OCI-LY7 (cell line): Measurements from ENCODE around the gene QKI. TPM values are rescaled to one million over a fixed set of nuclear protein-coding genes. Genes with fewer than 3 reads are reported as not detected.

Experiments used
- BruUV-seq: library from RNA; stranded (reverse); fragments of 400-500 nt; replicated peaks from 2 replicates; lab custom pipeline; 2021; lab: Mats Ljungman, UMichigan
- CTCF ChIA-PET: fragments of 300-600 bp; sonication (Branson Sonifier 250); formaldehyde crosslinking; loops from one replicate; lab custom pipeline; 2022; ENCODE audit warnings: antibody characterized with exemption; ENCODE audit not compliant: unreplicated experiment; lab: Charles Lee
- POLR2A ChIA-PET: fragments of 300-600 bp; sonication (Branson Sonifier 250); formaldehyde crosslinking; loops from one replicate; lab custom pipeline; 2022; ENCODE audit warnings: antibody characterized with exemption; lab: Charles Lee
- DNase-seq: peaks from one replicate; pipeline ENCODE4 v3.0.0-alpha.2; 2015; ENCODE audit warnings: low spot score
- H2AFZ ChIP-seq: fragments of 200-600 bp; sonication (generic), shearing (Covaris generic); 2 replicates; pipeline ENCODE4 v1.6.1; 2014; ENCODE audit warnings: mild to moderate bottlenecking, antibody characterized with exemption, low read length, moderate library complexity
- H3K27ac ChIP-seq: fragments of 200-600 bp; sonication (generic); 2 replicates; pipeline ENCODE4 v1.5.1; 2014; ENCODE audit warnings: mixed run types, low read depth, mild to moderate bottlenecking, moderate library complexity, low read length, inconsistent platforms; ENCODE audit not compliant: poor library complexity, severe bottlenecking
- H3K36me3 ChIP-seq: fragments of 200-600 bp; sonication (generic); 2 replicates; pipeline ENCODE4 v1.6.1; 2014; ENCODE audit warnings: mild to moderate bottlenecking, antibody characterized with exemption, low read length, moderate library complexity, mixed read lengths; ENCODE audit not compliant: insufficient read depth
- H3K4me1 ChIP-seq: fragments of 200-600 bp; sonication (generic); 2 replicates; pipeline ENCODE4 v1.5.1; 2014; ENCODE audit warnings: mild to moderate bottlenecking, low read length; ENCODE audit not compliant: insufficient read depth, poor library complexity, severe bottlenecking
- H3K4me2 ChIP-seq: fragments of 200-600 bp; sonication (generic); 2 replicates; pipeline ENCODE4 v1.6.1; 2014; ENCODE audit warnings: mild to moderate bottlenecking, low read length
- H3K4me3 ChIP-seq: fragments of 200-600 bp; sonication (generic); 2 replicates; pipeline ENCODE4 v1.5.1; 2014; ENCODE audit warnings: mild to moderate bottlenecking, low read depth, low read length; ENCODE audit not compliant: poor library complexity, severe bottlenecking
- H3K79me2 ChIP-seq: fragments of 200-600 bp; sonication (generic); 2 replicates; pipeline ENCODE4 v1.6.1; 2016; ENCODE audit warnings: low read depth, mild to moderate bottlenecking, low read length, moderate library complexity, mixed read lengths; ENCODE audit not compliant: insufficient read depth
- H3K9me2 ChIP-seq: fragments of 200-600 bp; sonication (generic); 2 replicates; pipeline ENCODE4 v1.6.1; 2016; ENCODE audit warnings: mild to moderate bottlenecking, low read length, mixed read lengths; ENCODE audit not compliant: insufficient read depth
- H3K9me3 ChIP-seq: fragments of 200-600 bp; sonication (generic); 2 replicates; pipeline ENCODE4 v1.6.1; 2014; ENCODE audit warnings: mild to moderate bottlenecking, mixed run types, low read length, mixed read lengths
- H4K20me1 ChIP-seq: fragments of 200-600 bp; sonication (generic); 2 replicates; pipeline ENCODE4 v1.6.1; 2014; ENCODE audit warnings: mild to moderate bottlenecking, antibody characterized with exemption, low read length, moderate library complexity, mixed read lengths; ENCODE audit not compliant: insufficient read depth
- EZH2phosphoT487 ChIP-seq: fragments of 200-600 bp; sonication (generic); IDR thresholded peaks from 2 replicates; pipeline ENCODE4 v1.6.1; 2018; ENCODE audit warnings: low read depth, borderline replicate concordance, mild to moderate bottlenecking, mixed run types, antibody characterized with exemption, low read length, moderate library complexity, mixed read lengths
- intact Hi-C: fragments of 100-400 bp; cut with micrococcal nuclease; formaldehyde crosslinking; loops from one replicate; pipeline ENCODE4 v1.10.0; 2022; ENCODE audit not compliant: unreplicated experiment
- total RNA-seq, 2 experiments: library from RNA; depleted of rRNA in 1 of 2; stranded (reverse); fragments of >200 nt in 1 of 2; shearing (Covaris generic) in 1 of 2; gene quantifications; 2 replicates each; pipeline ENCODE4 v1.2.3, GENCODE V29; 2014 to 2022
- TF ChIP-seq, protein P1 (sequence below): fragments of 200-600 bp; sonication (generic); conservative IDR thresholded peaks from 2 replicates; pipeline ENCODE4 v1.5.1; 2014; ENCODE audit warnings: mild to moderate bottlenecking, antibody characterized with exemption, low read length, moderate library complexity, mixed read lengths

Gene QKI
- total RNA-seq, 2 experiments from 2014 or later: 55.4 to 74.5 TPM

DNA sequence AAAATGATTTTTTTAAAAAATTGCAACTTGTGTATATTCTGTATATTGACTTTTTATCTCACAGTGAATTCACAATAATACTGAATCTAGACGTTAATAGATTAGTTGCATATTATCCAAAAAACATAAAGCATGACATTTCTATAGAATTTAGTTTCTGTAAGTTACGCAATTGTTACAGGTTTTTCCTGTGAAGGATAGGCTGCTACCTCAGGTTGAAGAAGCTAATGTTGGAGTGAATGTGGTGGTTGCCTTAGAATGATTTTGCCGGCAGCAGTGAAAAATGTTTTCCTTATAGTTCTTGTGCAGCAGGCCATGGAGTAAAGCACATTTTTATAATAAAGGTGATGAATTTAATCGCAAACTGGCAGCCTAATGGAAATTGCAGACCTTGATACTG, 20.5 kb downstream of the QKI start:
- Histone ChIP-seq H3K27ac (no peak overlapping the region), H3K4me1 (no peaks in the 10 kb centered on the region), H3K4me2 (no peak overlapping the region), H2AFZ (no peak overlapping the region), H3K36me3 (no peaks in the 10 kb centered on the region), H3K9me3 (no peaks in the 10 kb centered on the region), H4K20me1 (peaks cover 12% of the 10 kb centered on the region; the same call in 1 of the 2 replicates), H3K4me3 (no peak overlapping the region), H3K9me2 (no peaks in the 10 kb centered on the region), H3K79me2 (peaks cover 49% of the 10 kb centered on the region)
- no TSS peak for BruUV-seq
- POLR2A ChIA-PET: interaction anchor here (0.5 kb wide), 1 partner anchor 8 kb away, joined by 4 read pairs; no protein-coding TSS in a partner anchor
- intact Hi-C loops: no loop called here
- DNase-seq: no peak
- CTCF ChIA-PET: no interaction called here
- no peak for TF ChIP-seq EZH2phosphoT487
- TF ChIP-seq, protein P1, sequence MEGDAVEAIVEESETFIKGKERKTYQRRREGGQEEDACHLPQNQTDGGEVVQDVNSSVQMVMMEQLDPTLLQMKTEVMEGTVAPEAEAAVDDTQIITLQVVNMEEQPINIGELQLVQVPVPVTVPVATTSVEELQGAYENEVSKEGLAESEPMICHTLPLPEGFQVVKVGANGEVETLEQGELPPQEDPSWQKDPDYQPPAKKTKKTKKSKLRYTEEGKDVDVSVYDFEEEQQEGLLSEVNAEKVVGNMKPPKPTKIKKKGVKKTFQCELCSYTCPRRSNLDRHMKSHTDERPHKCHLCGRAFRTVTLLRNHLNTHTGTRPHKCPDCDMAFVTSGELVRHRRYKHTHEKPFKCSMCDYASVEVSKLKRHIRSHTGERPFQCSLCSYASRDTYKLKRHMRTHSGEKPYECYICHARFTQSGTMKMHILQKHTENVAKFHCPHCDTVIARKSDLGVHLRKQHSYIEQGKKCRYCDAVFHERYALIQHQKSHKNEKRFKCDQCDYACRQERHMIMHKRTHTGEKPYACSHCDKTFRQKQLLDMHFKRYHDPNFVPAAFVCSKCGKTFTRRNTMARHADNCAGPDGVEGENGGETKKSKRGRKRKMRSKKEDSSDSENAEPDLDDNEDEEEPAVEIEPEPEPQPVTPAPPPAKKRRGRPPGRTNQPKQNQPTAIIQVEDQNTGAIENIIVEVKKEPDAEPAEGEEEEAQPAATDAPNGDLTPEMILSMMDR: no peak

DNA sequence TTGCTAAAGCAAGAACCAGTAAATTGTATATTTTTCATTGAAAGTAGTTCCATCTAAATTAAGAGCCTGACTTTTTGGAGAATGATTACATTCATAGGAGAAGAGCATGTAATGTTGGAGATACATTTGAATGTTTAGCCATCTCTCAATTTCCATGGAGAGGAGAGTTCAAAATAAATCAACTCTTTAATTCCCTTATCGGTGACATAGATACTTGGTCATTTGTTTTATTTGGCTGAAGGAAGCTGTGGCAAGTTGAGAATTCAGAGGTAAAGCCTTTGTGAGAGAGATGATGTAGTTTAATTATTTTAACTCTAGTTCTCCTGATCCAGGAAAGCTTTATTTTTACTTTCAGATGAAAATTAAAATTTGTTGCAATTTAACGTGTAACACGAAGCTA, 22.3 kb downstream of the QKI start:
- no peak overlapping the region for H3K4me2 ChIP-seq
- DNase-seq: no peak
- no peaks in the 10 kb centered on the region for H3K36me3 ChIP-seq
- ChIA-PET POLR2A (interaction anchor here (0.6 to 0.7 kb wide), 3 partner anchors 12 to 212 kb away, joined by 3 to 4 read pairs (median 3); no protein-coding TSS in a partner anchor), CTCF (no interaction called here)
- H2AFZ ChIP-seq: no peak overlapping the region
- no peak overlapping the region for H3K27ac ChIP-seq
- TF ChIP-seq, protein P1: no peak
- TF ChIP-seq EZH2phosphoT487: no peak
- no TSS peak for BruUV-seq
- intact Hi-C loops: no loop called here
- peaks cover 40% of the 10 kb centered on the region for H3K79me2 ChIP-seq
- H3K9me3 ChIP-seq: no peaks in the 10 kb centered on the region
- H4K20me1 ChIP-seq: peaks cover 19% of the 10 kb centered on the region; the same call in 1 of the 2 replicates
- H3K4me3 ChIP-seq: no peak overlapping the region
- H3K9me2 ChIP-seq: no peaks in the 10 kb centered on the region
- no peaks in the 10 kb centered on the region for H3K4me1 ChIP-seq

DNA sequence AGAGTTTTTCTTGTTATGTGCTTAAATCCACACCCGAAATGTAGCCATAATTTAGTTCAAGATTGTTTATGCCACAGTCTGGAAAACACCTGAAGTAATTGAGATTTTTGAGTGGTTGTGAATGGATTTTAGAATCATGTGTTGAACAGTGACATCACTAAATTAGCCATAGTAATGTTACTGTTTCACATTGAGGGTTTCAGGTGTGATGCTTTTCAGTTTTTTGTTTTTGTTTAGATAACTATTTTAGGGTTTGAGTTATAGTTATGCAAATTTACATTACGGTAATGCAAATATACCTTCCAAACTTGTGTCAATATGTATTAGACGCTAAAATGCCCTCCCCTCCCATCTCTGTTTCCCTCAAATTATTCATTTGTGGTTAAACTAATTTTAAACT, 22.9 kb downstream of the QKI start:
- no peak for DNase-seq
- ChIA-PET CTCF (no interaction called here), POLR2A (interaction anchor here (0.7 to 0.8 kb wide), 2 partner anchors 11 to 27 kb away, joined by 3 to 4 read pairs; no protein-coding TSS in a partner anchor)
- Histone ChIP-seq H3K9me2 (no peaks in the 10 kb centered on the region), H2AFZ (no peak overlapping the region), H3K27ac (no peak overlapping the region), H3K4me3 (no peak overlapping the region), H3K9me3 (no peaks in the 10 kb centered on the region), H4K20me1 (peaks cover 19% of the 10 kb centered on the region; the same call in 1 of the 2 replicates), H3K36me3 (no peaks in the 10 kb centered on the region), H3K4me1 (no peaks in the 10 kb centered on the region), H3K4me2 (no peak overlapping the region), H3K79me2 (peaks cover 38% of the 10 kb centered on the region)
- no peak for TF ChIP-seq EZH2phosphoT487
- TF ChIP-seq, protein P1: no peak
- intact Hi-C loops: no loop called here
- no TSS peak for BruUV-seq
